Coronary artery (tissue), 2 donors: ENCODE measurements around the gene RTP4.

ENCODE experiments used
- DNase-seq: peaks from one replicate; pipeline ENCODE4 v3.0.0-alpha.2; 2017; ENCODE audit warnings: low spot score
- H3K27ac ChIP-seq, 2 donors: fragments of 200-600 bp; sonication (generic); one replicate each; pipeline ENCODE4 v1.5.1; 2016 to 2019
- H3K4me3 ChIP-seq: fragments of 200-600 bp; sonication (generic); 2 replicates; pipeline ENCODE4 v1.5.1; 2016; ENCODE audit warnings: mild to moderate bottlenecking, moderate library complexity
- CTCF ChIP-seq: fragments of 200-600 bp; sonication (generic); IDR thresholded peaks from one replicate; pipeline ENCODE4 v1.5.1; 2019; ENCODE audit warnings: antibody characterized with exemption

Gene RTP4

GRCh38 chr3:187368251-187369088, at the start of gene RTP4:
Gene RTP4 (plus strand): TSS chr3:187368385. CDS start chr3:187368442, 57 bp downstream.
- TF ChIP-seq CTCF: no peak
- Histone ChIP-seq H3K4me3 (peak within 1 kb of the TSS; percentile 72), H3K27ac (peak within 1 kb of the TSS; percentile 63 to 84)
- no peak for DNase-seq

- no peak for DNase-seq
- Histone ChIP-seq H3K27ac (no peak overlapping the region), H3K4me3 (peak overlapping the region; percentile 63)
- TF ChIP-seq CTCF: peak; percentile 78
These were observed 49.2 kb upstream of the RTP4 start for GRCh38 chr3:187318819-187319616.

GRCh38 chr3:187319699-187320302, 48.4 kb upstream of the RTP4 start:
- Histone ChIP-seq H3K27ac (no peak overlapping the region), H3K4me3 (peak overlapping the region; percentile 63)
- peak; percentile 63 for TF ChIP-seq CTCF
- DNase-seq: no peak

GRCh38 chr3:187321766-187322165, 46.4 kb upstream of the RTP4 start:
- DNase-seq: no peak
- no peak overlapping the region for H3K27ac ChIP-seq
- H3K4me3 ChIP-seq: no peak overlapping the region
- no peak for TF ChIP-seq CTCF

GRCh38 chr3:187322291-187322690, 45.9 kb upstream of the RTP4 start:
- no peak overlapping the region for H3K4me3 ChIP-seq
- no peak for DNase-seq
- no peak for TF ChIP-seq CTCF
- no peak overlapping the region for H3K27ac ChIP-seq

GRCh38 chr3:187323091-187323490, 45.1 kb upstream of the RTP4 start:
- no peak for TF ChIP-seq CTCF
- Histone ChIP-seq H3K27ac (no peak overlapping the region), H3K4me3 (no peak overlapping the region)
- DNase-seq: no peak
